WERI-Rb-1 (cell line): ENCODE measurements around the gene DIO3.

Experiments used
- DNase-seq: peaks from one replicate; pipeline ENCODE4 v3.0.0-alpha.2; 2020
- H3K27ac ChIP-seq: fragments of 250-450 bp; sonication (Bioruptor Pico); 2 replicates; pipeline ENCODE4 v1.5.1; 2020; ENCODE audit warnings: mild to moderate bottlenecking, moderate library complexity
- H3K27me3 ChIP-seq: fragments of 250-450 bp; sonication (Bioruptor Pico); 2 replicates; pipeline ENCODE4 v1.5.1; 2021; ENCODE audit warnings: mild to moderate bottlenecking, low read depth, moderate library complexity; ENCODE audit not compliant: insufficient read depth, severe bottlenecking
- H3K36me3 ChIP-seq: fragments of 250-450 bp; sonication (Bioruptor Pico); 2 replicates; pipeline ENCODE4 v1.5.1; 2020; ENCODE audit warnings: mild to moderate bottlenecking, moderate library complexity
- H3K4me3 ChIP-seq: 2 replicates; pipeline ENCODE4 v1.5.1; 2011; ENCODE audit warnings: low read depth, mild to moderate bottlenecking, control low read depth, low read length
- H3K9me3 ChIP-seq: fragments of 250-450 bp; sonication (Bioruptor Pico); 2 replicates; pipeline ENCODE4 v1.5.1; 2021; ENCODE audit warnings: mild to moderate bottlenecking, moderate library complexity; ENCODE audit not compliant: severe bottlenecking
- CTCF ChIP-seq: IDR thresholded peaks from 2 replicates; pipeline ENCODE4 v1.5.1; 2011; ENCODE audit warnings: low read depth, mild to moderate bottlenecking, control low read depth, inconsistent platforms, low read length

DIO3 gene

GRCh38 chr14:101579372-101580080 lies 18.2 kb downstream of the DIO3 start:
- no peak for TF ChIP-seq CTCF
- Histone ChIP-seq H3K27ac (no peak overlapping the region), H3K9me3 (no peaks in the 10 kb centered on the region), H3K4me3 (no peak overlapping the region), H3K36me3 (no peaks in the 10 kb centered on the region), H3K27me3 (peaks cover 94% of the 10 kb centered on the region)
- no peak for DNase-seq

- no peak for TF ChIP-seq CTCF
Observed at GRCh38 chr14:101581806-101582205, 20.5 kb downstream of the DIO3 start.

GRCh38 chr14:101582294-101582693 lies 21.0 kb downstream of the DIO3 start:
- no peaks in the 10 kb centered on the region for H3K36me3 ChIP-seq
- no peak overlapping the region for H3K4me3 ChIP-seq
- peaks cover 94% of the 10 kb centered on the region for H3K27me3 ChIP-seq
- peaks cover 4% of the 10 kb centered on the region for H3K9me3 ChIP-seq
- no peak for TF ChIP-seq CTCF
- H3K27ac ChIP-seq = no peak overlapping the region
- DNase-seq = no peak

More at GRCh38 chr14:101581806-101582205, 20.5 kb downstream of the DIO3 start:
- DNase-seq = no peak
- Histone ChIP-seq H3K36me3 (no peaks in the 10 kb centered on the region), H3K27me3 (peaks cover 94% of the 10 kb centered on the region), H3K4me3 (no peak overlapping the region), H3K9me3 (peaks cover 4% of the 10 kb centered on the region), H3K27ac (no peak overlapping the region)

GRCh38 chr14:101583006-101583714 lies 21.9 kb downstream of the DIO3 start:
- no peak overlapping the region for H3K4me3 ChIP-seq
- TF ChIP-seq CTCF = no peak
- H3K27ac ChIP-seq = no peak overlapping the region
- peaks cover 4% of the 10 kb centered on the region for H3K9me3 ChIP-seq
- no peaks in the 10 kb centered on the region for H3K36me3 ChIP-seq
- no peak for DNase-seq
- peaks cover 91% of the 10 kb centered on the region for H3K27me3 ChIP-seq

- H3K27me3 ChIP-seq = peaks cover 91% of the 10 kb centered on the region
- H3K36me3 ChIP-seq = no peaks in the 10 kb centered on the region
- no peak for DNase-seq
- H3K9me3 ChIP-seq = peaks cover 4% of the 10 kb centered on the region
- no peak overlapping the region for H3K27ac ChIP-seq
- H3K4me3 ChIP-seq = no peak overlapping the region
- TF ChIP-seq CTCF = no peak
Observed at GRCh38 chr14:101583715-101584054, 22.4 kb downstream of the DIO3 start.
